GM18502 (cell line): ENCODE results near the gene GPR183.

Experiments used
- ATAC-seq: cut with Tn5 transposase; IDR thresholded peaks from one replicate; pipeline ENCODE4 v1.9.1; 2021; ENCODE audit warnings: mild to moderate bottlenecking; ENCODE audit not compliant: unreplicated experiment, poor library complexity

GPR183 gene

GRCh38 chr13:99314640-99315176 lies 7.5 kb upstream of the GPR183 start:
- ATAC-seq = no peak

- no peak for ATAC-seq
These were observed 6.7 kb upstream of the GPR183 start for GRCh38 chr13:99313941-99314340.

- no peak for ATAC-seq
These were observed 6.3 kb upstream of the GPR183 start for GRCh38 chr13:99313501-99313900.

DNA sequence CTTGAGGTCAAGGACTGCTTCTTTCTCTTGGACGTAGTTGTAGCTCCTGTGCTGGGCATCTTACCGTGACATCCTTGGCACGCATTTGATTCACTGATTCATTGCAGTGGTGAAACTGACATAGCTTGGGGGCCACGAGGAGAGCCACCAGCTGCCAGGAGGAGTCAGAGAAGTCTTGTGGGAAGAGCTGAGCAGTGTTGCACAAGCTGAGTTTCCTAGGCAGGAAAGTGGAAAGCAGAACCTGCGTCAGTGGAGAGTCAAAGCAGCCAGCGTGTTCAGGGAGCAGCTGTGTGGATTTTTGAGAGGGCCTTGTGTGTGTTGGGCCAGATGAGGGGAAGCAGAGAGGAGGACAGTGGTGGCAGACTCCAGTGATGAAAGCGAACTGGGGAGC lies 5.3 kb upstream of the GPR183 start:
- peak; percentile 35 for ATAC-seq

DNA sequence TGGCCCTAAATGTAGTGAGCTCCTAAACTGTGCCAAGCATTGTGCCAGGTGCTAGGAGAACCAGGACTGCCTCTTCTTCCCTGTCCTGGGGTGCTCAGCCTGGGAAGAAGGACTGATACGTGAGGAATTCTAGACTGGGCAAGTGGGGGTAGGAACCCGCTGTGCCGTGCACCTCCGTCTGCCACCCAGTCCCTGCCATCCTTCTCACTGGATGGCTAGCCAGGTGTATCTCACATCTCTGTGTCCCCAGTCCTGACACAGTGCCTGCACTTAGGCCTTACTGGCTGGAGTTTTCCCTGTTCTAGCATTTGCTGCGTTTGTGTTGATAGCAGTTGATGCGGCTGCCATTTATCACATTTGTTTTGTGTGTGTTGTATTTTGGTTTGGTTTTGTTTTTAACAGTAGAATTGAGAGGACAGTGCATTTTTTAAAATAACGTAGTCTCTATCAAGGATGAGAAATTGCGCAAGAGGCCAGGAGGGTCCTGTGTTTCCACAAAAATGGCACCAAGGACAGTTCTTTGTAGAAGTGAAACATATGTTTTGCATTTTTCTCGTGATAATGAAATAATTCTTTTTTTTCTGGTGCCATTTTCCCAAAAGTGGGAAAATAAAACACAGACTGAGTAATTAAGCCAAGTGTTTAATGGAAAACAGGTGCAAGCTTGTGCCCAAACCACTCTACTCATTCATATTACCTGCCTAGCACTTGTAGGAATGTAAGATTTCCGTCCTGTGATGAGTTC lies 4.7 kb upstream of the GPR183 start:
- ATAC-seq = no peak

- ATAC-seq = no peak
These were observed 3.9 kb upstream of the GPR183 start for GRCh38 chr13:99311137-99311536.

DNA sequence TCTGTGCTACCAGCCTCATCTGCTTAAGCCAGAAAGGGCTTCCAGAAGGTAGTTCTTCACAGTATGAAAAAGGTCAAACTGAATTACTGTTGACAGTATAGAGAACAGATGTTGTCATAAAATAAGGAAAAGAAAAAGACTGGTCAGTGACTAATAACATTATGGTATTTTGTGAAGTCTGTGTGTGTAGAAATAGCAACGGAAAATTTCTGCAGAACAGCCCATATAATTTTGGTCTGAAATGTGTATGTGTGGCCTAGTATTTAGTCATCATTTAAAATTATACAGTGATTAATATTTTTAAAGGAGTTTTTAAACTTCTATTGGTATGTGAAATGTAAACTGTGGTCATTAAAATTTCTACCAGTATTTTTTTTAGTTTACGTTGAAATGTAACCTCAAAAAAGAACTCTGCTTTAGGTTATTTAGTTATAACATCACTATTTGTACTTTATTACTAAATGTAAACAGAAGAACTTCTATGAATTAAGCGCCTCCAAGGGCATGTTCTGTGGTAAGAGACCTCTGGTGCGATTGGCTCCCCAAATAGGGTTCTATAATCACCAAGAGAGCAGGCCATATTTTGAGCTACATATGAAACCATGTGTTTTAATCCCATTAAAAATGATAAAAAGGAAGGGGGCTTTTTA lies 3.3 kb upstream of the GPR183 start:
- ATAC-seq = peak; percentile 34

DNA sequence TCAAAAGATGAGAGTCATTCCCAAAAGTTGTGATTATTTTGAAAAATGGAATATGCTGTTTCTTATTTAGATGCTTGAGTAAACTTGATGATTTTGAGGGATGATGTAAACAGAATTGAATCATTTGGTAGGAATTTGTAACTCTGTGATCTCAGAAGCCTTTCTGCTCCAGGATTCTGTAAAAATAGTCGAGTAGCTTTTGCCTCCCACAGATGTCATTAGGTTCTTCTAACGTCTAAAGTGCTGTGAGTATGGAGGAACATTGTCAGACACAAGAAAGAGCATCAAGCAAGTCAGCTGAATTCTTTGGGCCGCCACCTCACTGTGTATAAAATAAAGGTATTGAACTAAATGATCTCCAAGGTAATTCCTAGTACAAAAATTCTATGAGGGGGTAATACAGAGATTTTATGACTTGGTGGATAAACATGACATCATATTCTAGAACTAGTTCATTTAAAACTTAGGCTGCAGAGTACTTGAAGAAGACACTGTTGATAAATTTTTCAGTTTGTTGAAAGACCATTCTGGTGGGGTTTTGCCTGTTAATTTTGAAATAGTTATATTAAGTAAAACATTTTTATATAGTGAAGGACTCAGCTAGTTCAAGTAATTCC lies 1.4 kb upstream of the GPR183 start:
- no peak for ATAC-seq

DNA sequence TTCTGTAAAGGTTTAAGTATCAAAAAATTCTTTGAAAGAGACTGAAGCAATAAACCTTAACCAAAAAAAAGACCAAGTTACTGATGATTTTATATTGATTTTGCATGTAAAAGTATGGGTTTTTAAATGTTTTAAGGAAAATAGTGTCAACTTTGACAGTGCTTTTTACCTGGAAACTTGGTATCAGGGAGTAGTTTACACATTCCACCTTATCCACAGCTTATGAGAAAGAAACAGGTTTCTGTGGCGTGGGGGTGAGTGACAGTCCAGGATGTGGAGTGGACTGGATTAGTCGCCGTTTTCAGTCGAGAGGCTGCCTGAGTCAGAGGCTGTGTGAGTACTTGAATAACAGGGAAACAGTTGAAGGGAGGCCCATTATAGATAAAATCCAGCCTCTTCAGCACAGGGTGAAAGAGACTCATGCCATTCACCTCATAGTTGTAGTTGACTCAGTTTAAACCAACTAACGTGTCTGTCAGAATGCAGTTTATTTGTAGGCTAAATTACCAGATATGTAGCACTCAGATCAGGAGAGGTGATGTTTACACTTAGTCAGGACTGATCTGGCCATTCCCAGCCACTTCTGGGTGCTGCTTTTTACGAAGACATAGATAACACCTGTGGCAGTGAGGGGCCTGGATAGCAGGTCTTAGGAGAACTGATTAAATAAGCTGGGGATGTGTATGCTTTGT lies 595 bp upstream of the GPR183 start:
- peak; percentile 45 for ATAC-seq

- ATAC-seq = no peak
These were observed 1.6 kb downstream of the GPR183 start for GRCh38 chr13:99305566-99305965.

DNA sequence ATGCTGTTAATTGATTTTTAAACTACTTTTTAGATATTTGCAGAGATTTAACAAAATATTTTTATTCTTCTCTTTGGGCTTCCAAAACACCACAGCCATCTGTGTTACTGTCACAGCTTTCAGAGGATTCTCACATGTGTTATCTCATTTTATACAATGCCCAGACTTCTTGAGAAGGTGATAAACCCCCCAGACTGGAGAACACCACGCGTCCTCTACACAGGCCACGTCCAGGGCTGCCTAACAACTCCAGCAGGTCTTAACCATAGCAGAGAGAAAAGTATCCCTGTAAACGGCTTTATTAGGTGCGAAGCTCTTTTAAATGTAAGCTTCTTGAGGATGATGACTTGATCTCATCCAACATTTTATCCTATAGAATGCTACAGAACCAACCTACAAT lies 2.0 kb downstream of the GPR183 start:
- no peak for ATAC-seq

GRCh38 chr13:99304541-99304940 lies 2.7 kb downstream of the GPR183 start:
- ATAC-seq = no peak

DNA sequence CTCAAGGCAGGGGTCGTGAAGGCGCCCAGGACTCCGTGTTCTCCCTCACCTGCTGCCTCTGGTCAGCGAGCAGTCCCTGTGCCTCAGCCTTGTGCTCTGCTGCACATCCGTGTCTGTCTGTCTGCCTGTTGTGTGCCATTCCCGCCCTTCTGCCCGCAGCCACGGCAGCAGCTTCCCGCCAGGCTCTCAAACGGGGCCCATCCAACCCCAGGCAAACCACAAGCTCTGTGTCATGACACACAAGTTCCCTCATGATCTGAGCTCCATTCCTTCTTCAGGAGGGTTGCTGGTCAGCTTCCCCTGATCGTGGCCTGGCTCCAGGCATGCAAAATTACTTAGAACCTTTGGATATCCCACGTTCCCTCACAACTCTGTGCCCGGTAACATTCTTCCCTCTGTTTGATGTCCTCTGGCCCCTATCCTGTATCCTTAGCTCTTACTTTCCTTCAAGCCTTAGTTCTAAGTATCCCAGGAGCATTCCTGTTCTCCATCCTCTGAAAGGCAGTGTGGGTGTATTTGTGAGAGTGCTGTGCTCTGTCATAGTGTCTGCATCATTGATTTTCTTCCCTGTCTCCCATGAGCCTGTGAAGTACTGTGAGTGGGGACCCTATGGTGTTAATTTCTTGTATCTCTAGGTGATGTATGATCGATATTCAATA lies 3.2 kb downstream of the GPR183 start:
- no peak for ATAC-seq

- no peak for ATAC-seq
These were observed 4.3 kb downstream of the GPR183 start for GRCh38 chr13:99302637-99303505.

DNA sequence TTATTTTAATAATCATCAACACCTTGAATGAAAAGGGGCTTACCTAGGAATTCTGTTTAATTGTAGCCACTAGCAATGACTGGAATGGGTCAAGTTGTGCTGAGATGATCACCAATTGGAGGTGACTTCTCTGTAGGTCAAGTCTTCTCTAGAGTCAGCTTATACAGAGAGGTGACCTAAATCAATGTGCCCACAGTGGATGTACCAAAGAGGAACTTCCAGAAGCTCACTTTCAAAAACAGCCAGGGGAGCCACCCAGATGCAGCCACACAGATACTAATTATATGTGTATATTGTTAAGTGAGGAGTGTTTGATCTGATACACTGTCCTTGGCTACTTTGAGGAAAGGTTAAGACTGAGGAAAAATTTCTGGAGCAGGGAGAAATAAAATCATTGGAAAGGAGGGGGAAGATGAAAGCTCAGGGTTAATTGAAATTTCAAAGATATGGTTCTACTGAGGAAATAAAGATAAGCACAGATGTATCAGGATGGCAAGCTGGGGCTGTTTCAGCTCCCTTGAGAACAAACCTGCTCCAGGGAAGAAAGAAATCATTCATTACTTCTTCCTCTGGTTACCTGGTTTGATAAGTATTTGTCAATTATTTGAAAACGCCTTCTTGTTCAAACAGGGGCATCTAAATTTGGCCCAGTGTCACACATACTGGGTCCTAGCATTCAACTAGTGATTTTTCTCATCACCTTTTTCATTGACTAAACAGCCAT lies 5.1 kb downstream of the GPR183 start:
- no peak for ATAC-seq

DNA sequence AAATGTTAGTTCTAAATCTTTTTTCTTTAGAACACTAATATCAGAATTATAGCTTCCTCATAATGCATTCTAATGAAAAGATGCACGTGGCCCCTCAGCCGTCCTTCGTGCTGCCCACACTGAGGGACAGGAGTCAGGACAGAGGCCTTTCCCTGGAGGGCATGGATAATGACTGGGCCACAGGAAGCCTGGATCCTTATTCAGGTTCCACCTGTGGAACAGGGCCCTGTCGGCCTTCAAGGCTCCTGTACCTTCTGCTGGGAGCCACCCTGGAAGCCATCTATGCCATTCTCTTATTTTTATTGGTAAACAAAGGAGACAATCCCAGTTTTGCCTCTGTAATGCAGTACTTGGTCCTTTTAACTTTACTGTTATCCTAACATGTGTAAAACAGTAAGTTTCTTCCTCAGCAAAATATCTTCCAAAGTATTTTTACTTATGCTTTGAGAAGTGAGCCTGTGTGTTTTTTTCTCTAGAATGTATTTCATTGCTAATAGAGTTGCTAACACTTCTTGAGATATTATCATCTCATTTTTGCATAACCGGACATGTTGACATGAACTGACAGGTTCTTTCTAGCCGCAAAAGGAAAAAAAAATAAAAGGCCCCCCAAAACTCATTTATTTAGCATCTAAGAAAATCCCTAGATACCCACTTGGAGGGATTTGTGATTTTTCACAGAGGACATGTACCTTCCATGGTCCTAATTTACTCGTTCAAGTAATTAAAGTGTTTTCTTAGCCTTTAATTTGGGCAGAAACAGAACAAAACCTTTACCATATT lies 6.0 kb downstream of the GPR183 start:
- no peak for ATAC-seq

- no peak for ATAC-seq
These were observed 7.3 kb downstream of the GPR183 start for GRCh38 chr13:99299920-99300341.
